GM12864 (cell line): ENCODE measurements around the gene DUSP7.
"Not testable (repeated sequence)": the region's sequence is repeated elsewhere in the genome, so short reads cannot be mapped to it uniquely, and the experiment has no call there.

Source experiments
- DNase-seq: peaks from one replicate; pipeline ENCODE4 v3.0.0-alpha.2; 2011; ENCODE audit warnings: low read depth
- H3K4me3 ChIP-seq: 2 replicates; pipeline ENCODE4 v1.5.1; 2011; ENCODE audit warnings: mild to moderate bottlenecking, low read depth, low read length, control low read depth
- CTCF ChIP-seq: IDR thresholded peaks from 2 replicates; pipeline ENCODE4 v1.5.1; 2011; ENCODE audit warnings: low read depth, mild to moderate bottlenecking, moderate library complexity, low read length, control low read depth, inconsistent platforms; ENCODE audit errors: missing control alignments

DUSP7 gene

GRCh38 chr3:52034651-52035050 lies 21.7 kb downstream of the DUSP7 start:
- no peak for DNase-seq
- H3K4me3 ChIP-seq = no peak overlapping the region
- TF ChIP-seq CTCF = no peak

- H3K4me3 ChIP-seq = no peak overlapping the region
- no peak for TF ChIP-seq CTCF
- no peak for DNase-seq
Observed at GRCh38 chr3:52034212-52034611, 22.2 kb downstream of the DUSP7 start.

- DNase-seq, H3K4me3 ChIP-seq: not testable (repeated sequence)
Observed at GRCh38 chr3:52033748-52034147, 22.6 kb downstream of the DUSP7 start.

- H3K4me3 ChIP-seq = no peak overlapping the region
- no peak for TF ChIP-seq CTCF
- DNase-seq = no peak
Observed at GRCh38 chr3:52032702-52033408, 23.5 kb downstream of the DUSP7 start.

- no peak for DNase-seq
- no peak for TF ChIP-seq CTCF
- H3K4me3 ChIP-seq = no peak overlapping the region
Observed at GRCh38 chr3:52031896-52032295, 24.5 kb downstream of the DUSP7 start.

- no peak for TF ChIP-seq CTCF
- DNase-seq = no peak
Observed at GRCh38 chr3:52030714-52031310, 25.6 kb downstream of the DUSP7 start.

GRCh38 chr3:52029535-52029934 lies 26.8 kb downstream of the DUSP7 start:
- no peak overlapping the region for H3K4me3 ChIP-seq
- TF ChIP-seq CTCF = no peak
- DNase-seq = no peak

More at GRCh38 chr3:52030714-52031310, 25.6 kb downstream of the DUSP7 start:
- H3K4me3 ChIP-seq = no peak overlapping the region
